Memory B cell (primary cell): Measurements from ENCODE around the gene RAD54L2.
"Not testable (repeated sequence)": the region's sequence is repeated elsewhere in the genome, so short reads cannot be mapped to it uniquely, and the experiment has no call there.

Experiments
- ATAC-seq: fragments of 150-1000 bp; cut with Tn5 transposase; 2 replicates; pipeline ENCODE4 v1.10.0; 2021; ENCODE audit warnings: low read depth, mild to moderate bottlenecking, moderate library complexity
- DNase-seq, 2 donors: peaks; one replicate each; pipeline ENCODE4 v3.0.0; 2022; ENCODE audit warnings: low spot score in 2 of 2
- H3K27ac Mint-ChIP-seq: one replicate; pipeline ENCODE4 v1.8.0; 2022; ENCODE audit warnings: mild to moderate bottlenecking, moderate library complexity, mixed read lengths
- H3K27me3 Mint-ChIP-seq: one replicate; pipeline ENCODE4 v1.8.0; 2022; ENCODE audit warnings: mixed read lengths
- H3K36me3 Mint-ChIP-seq: one replicate; pipeline ENCODE4 v1.8.0; 2022; ENCODE audit warnings: mild to moderate bottlenecking, mixed read lengths
- H3K4me1 Mint-ChIP-seq: one replicate; pipeline ENCODE4 v1.8.0; 2022; ENCODE audit warnings: mixed read lengths
- H3K4me3 Mint-ChIP-seq: one replicate; pipeline ENCODE4 v1.8.0; 2022; ENCODE audit warnings: mild to moderate bottlenecking, moderate library complexity, mixed read lengths
- H3K9me3 Mint-ChIP-seq: one replicate; pipeline ENCODE4 v1.8.0; 2022; ENCODE audit warnings: mixed read lengths

RAD54L2 gene

GRCh38 chr3:51559961-51560360, 21.4 kb downstream of the RAD54L2 start:
- no peaks in the 10 kb centered on the region for H3K9me3 Mint-ChIP-seq
- peaks cover 7% of the 10 kb centered on the region for H3K4me1 Mint-ChIP-seq
- H3K36me3 Mint-ChIP-seq, result peaks cover 16% of the 10 kb centered on the region
- H3K27ac Mint-ChIP-seq, result no peak overlapping the region
- no peak for ATAC-seq
- H3K4me3 Mint-ChIP-seq, result no peak overlapping the region
- H3K27me3 Mint-ChIP-seq, result no peaks in the 10 kb centered on the region
- no peak for DNase-seq

GRCh38 chr3:51562403-51562802, 23.9 kb downstream of the RAD54L2 start:
- not testable (repeated sequence) for H3K4me3 Mint-ChIP-seq, DNase-seq, ATAC-seq, H3K27ac Mint-ChIP-seq, H3K27me3 Mint-ChIP-seq, H3K9me3 Mint-ChIP-seq
- H3K4me1 Mint-ChIP-seq, result peaks cover 12% of the 10 kb centered on the region
- peaks cover 13% of the 10 kb centered on the region for H3K36me3 Mint-ChIP-seq

- ATAC-seq (no peak), DNase-seq (no peak)
- H3K4me3 Mint-ChIP-seq, result no peak overlapping the region
- peaks cover 15% of the 10 kb centered on the region for H3K4me1 Mint-ChIP-seq
- H3K27ac Mint-ChIP-seq, result peak overlapping the region; percentile 71
- peaks cover 14% of the 10 kb centered on the region for H3K36me3 Mint-ChIP-seq
- H3K9me3 Mint-ChIP-seq, result no peaks in the 10 kb centered on the region
- H3K27me3 Mint-ChIP-seq, result no peaks in the 10 kb centered on the region
Measured at GRCh38 chr3:51568036-51568435, 29.5 kb downstream of the RAD54L2 start.

GRCh38 chr3:51568996-51569395, 30.5 kb downstream of the RAD54L2 start:
- Mint-ChIP-seq H3K4me3 (no peak overlapping the region), H3K27me3 (no peaks in the 10 kb centered on the region), H3K27ac (peak overlapping the region; percentile 71), H3K9me3 (no peaks in the 10 kb centered on the region), H3K4me1 (peaks cover 15% of the 10 kb centered on the region), H3K36me3 (peaks cover 20% of the 10 kb centered on the region)
- DNase-seq (no peak), ATAC-seq (no peak)

- DNase-seq, result no peak
- ATAC-seq, result no peak
- no peaks in the 10 kb centered on the region for H3K27me3 Mint-ChIP-seq
- peaks cover 32% of the 10 kb centered on the region for H3K36me3 Mint-ChIP-seq
- H3K4me3 Mint-ChIP-seq, result no peak overlapping the region
- H3K9me3 Mint-ChIP-seq, result no peaks in the 10 kb centered on the region
- no peak overlapping the region for H3K27ac Mint-ChIP-seq
- peaks cover 20% of the 10 kb centered on the region for H3K4me1 Mint-ChIP-seq
Measured at GRCh38 chr3:51578238-51578637, 39.7 kb downstream of the RAD54L2 start.

GRCh38 chr3:51580418-51580817, 41.9 kb downstream of the RAD54L2 start:
- no peak for DNase-seq
- H3K4me3 Mint-ChIP-seq, result no peak overlapping the region
- no peaks in the 10 kb centered on the region for H3K27me3 Mint-ChIP-seq
- H3K4me1 Mint-ChIP-seq, result peaks cover 19% of the 10 kb centered on the region
- ATAC-seq, result no peak
- H3K27ac Mint-ChIP-seq, result no peak overlapping the region
- peaks cover 23% of the 10 kb centered on the region for H3K36me3 Mint-ChIP-seq
- no peaks in the 10 kb centered on the region for H3K9me3 Mint-ChIP-seq

GRCh38 chr3:51581524-51581923, 43.0 kb downstream of the RAD54L2 start:
- Mint-ChIP-seq H3K4me1 (peaks cover 18% of the 10 kb centered on the region), H3K36me3 (peaks cover 22% of the 10 kb centered on the region), H3K4me3 (no peak overlapping the region), H3K9me3 (no peaks in the 10 kb centered on the region), H3K27ac (no peak overlapping the region), H3K27me3 (no peaks in the 10 kb centered on the region)
- ATAC-seq, result no peak
- DNase-seq, result no peak

GRCh38 chr3:51585197-51585596, 46.7 kb downstream of the RAD54L2 start:
- DNase-seq (no peak), ATAC-seq (no peak)
- Mint-ChIP-seq H3K27me3 (no peaks in the 10 kb centered on the region), H3K4me3 (no peak overlapping the region), H3K4me1 (peaks cover 9% of the 10 kb centered on the region), H3K27ac (no peak overlapping the region), H3K9me3 (no peaks in the 10 kb centered on the region), H3K36me3 (peaks cover 9% of the 10 kb centered on the region)

GRCh38 chr3:51585871-51586270, 47.4 kb downstream of the RAD54L2 start:
- no peak overlapping the region for H3K27ac Mint-ChIP-seq
- ATAC-seq, result no peak
- peaks cover 9% of the 10 kb centered on the region for H3K36me3 Mint-ChIP-seq
- no peaks in the 10 kb centered on the region for H3K9me3 Mint-ChIP-seq
- no peak overlapping the region for H3K4me3 Mint-ChIP-seq
- no peak for DNase-seq
- no peaks in the 10 kb centered on the region for H3K27me3 Mint-ChIP-seq
- H3K4me1 Mint-ChIP-seq, result peaks cover 9% of the 10 kb centered on the region
